Measurements from ENCODE around the gene COL15A1. TPM values are rescaled to one million over a fixed set of nuclear protein-coding genes. Genes with fewer than 3 reads are reported as not detected.

The COL15A1 gene
- total RNA-seq, 1 experiment from 2014 or later = not detected

GRCh38 chr9:99050924-99051323 is 107.2 kb downstream of the COL15A1 start:
- Histone ChIP-seq H3K27me3 (ENCODE audit: insufficient read depth, low read length) (no peaks in the 10 kb centered on the region), H2BK12ac (ENCODE audit: insufficient read length, low read depth, low read length) (no peak overlapping the region), H3K9ac (ENCODE audit: extremely low read depth, insufficient read length, low read length) (no peak overlapping the region), H2BK5ac (ENCODE audit: insufficient read length, low read length) (no peak overlapping the region), H4K91ac (ENCODE audit: insufficient read length, low read depth, low read length) (no peak overlapping the region), H3K4ac (ENCODE audit: low read depth, low read length) (no peak overlapping the region), H3K9me3 (ENCODE audit: control insufficient read depth, low read depth, low read length) (no peaks in the 10 kb centered on the region), H4K20me1 (ENCODE audit: control insufficient read depth, insufficient read depth, insufficient read length) (no peaks in the 10 kb centered on the region), H2BK15ac (ENCODE audit: low read depth, low read length) (no peak overlapping the region), H3K14ac (ENCODE audit: insufficient read depth, low read length) (no peak overlapping the region), H3K23ac (ENCODE audit: insufficient read length, low read depth, low read length) (no peak overlapping the region), H3K56ac (ENCODE audit: insufficient read length, low read depth, low read length) (no peak overlapping the region), H3K4me2 (ENCODE audit: insufficient read depth, insufficient read length, low read length) (no peak overlapping the region), H3K4me1 (ENCODE audit: insufficient read depth, low read length) (no peaks in the 10 kb centered on the region), H4K5ac (ENCODE audit: insufficient read length, low read depth, low read length) (no peak overlapping the region), H3K79me2 (ENCODE audit: insufficient read depth, low read length) (no peaks in the 10 kb centered on the region), H2BK120ac (ENCODE audit: low read depth, low read length, poor library complexity, severe bottlenecking) (no peak overlapping the region), H4K8ac (replicated peaks; ENCODE audit: insufficient read length, low read depth, low read length) (no peak overlapping the region), H2AFZ (ENCODE audit: low read length) (no peak overlapping the region), H3K79me1 (ENCODE audit: insufficient read depth, low read depth, low read length, poor library complexity, severe bottlenecking) (no peaks in the 10 kb centered on the region), H3K27ac (ENCODE audit: insufficient read length, low read depth, low read length) (no peak overlapping the region), H3T11ph (ENCODE audit: low read length) (no peak overlapping the region), H3K23me2 (ENCODE audit: insufficient read length, low read depth, low read length, poor library complexity, severe bottlenecking) (no peaks in the 10 kb centered on the region), H2BK20ac (ENCODE audit: low read depth, low read length, poor library complexity, severe bottlenecking) (no peak overlapping the region), H2AK5ac (ENCODE audit: insufficient read length, low read length) (no peak overlapping the region), H3K18ac (ENCODE audit: insufficient read length, low read depth, low read length) (no peak overlapping the region)
- TF ChIP-seq CTCF (conservative IDR thresholded peaks at IDR 0.05) = no peak
- Mint-ChIP-seq H3K4me3 (no peak overlapping the region), H3K4me1 (peaks cover 3 to 8% of the 10 kb centered on the region in 2 experiments; a peak in 3 of 4 replicates), H3K27ac (no peak overlapping the region), H3K9me3 (no peaks in the 10 kb centered on the region), H3K27me3 (ENCODE audit: low read depth) (no peaks in the 10 kb centered on the region), H3K36me3 (ENCODE audit: insufficient read depth in 1 of 3, low read depth in 3 of 3) (no peaks in the 10 kb centered on the region)
- WGBS (ENCODE audit: extremely low coverage, insufficient read length, low lambda C conversion rate) = no CpG with 5 or more reads among the region's 4 CpGs
- no peak for DNase-seq
